ENCODE data around the gene FLT3LG.

Gene FLT3LG

GRCh38 chr19:49518033-49518432 is 44.0 kb downstream of the FLT3LG start:
- no peak for DNase-seq (ENCODE audit: low read depth)

DNA sequence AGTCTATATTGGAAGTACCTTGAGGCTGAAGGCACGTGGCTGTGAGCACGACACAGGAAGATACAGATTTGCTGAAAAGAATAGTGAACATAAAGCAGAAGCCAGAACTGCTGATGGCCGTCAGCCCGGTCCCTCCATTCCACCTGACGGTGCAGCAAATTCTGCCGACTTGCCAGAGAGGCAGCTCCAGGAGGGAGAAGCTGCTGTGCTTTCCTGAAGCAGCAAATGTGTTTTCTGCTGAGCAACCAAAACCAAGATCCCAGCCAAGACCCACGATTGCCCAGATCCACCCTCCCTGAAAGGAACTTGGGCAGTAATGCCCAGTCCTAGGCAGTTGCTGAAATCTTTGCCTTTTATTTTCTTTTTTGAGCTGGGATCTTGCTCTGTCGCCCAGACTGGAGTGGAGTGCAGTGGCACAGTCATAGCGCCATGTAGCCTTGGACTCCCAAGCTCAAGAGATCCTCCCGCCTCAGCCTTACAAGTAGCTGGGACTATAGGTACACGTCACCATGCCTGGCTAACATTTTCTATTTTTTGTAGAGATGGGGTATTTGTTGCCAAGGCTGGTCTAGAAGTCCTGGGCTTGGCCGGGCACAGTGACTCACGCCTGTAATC is 46.8 kb downstream of the FLT3LG start:
- no peak for DNase-seq (ENCODE audit: low read depth)

- DNase-seq (ENCODE audit: low read depth), result no peak
Observed at GRCh38 chr19:49524812-49525455, 50.9 kb downstream of the FLT3LG start.

GRCh38 chr19:49528211-49528771 is 54.3 kb downstream of the FLT3LG start:
- no peak for DNase-seq (ENCODE audit: low read depth)

- no peak for DNase-seq (ENCODE audit: low read depth)
Observed at GRCh38 chr19:49530708-49531107, 56.7 kb downstream of the FLT3LG start.

- DNase-seq (ENCODE audit: low read depth), result no peak
Observed at GRCh38 chr19:49533551-49534488, 59.8 kb downstream of the FLT3LG start.

DNA sequence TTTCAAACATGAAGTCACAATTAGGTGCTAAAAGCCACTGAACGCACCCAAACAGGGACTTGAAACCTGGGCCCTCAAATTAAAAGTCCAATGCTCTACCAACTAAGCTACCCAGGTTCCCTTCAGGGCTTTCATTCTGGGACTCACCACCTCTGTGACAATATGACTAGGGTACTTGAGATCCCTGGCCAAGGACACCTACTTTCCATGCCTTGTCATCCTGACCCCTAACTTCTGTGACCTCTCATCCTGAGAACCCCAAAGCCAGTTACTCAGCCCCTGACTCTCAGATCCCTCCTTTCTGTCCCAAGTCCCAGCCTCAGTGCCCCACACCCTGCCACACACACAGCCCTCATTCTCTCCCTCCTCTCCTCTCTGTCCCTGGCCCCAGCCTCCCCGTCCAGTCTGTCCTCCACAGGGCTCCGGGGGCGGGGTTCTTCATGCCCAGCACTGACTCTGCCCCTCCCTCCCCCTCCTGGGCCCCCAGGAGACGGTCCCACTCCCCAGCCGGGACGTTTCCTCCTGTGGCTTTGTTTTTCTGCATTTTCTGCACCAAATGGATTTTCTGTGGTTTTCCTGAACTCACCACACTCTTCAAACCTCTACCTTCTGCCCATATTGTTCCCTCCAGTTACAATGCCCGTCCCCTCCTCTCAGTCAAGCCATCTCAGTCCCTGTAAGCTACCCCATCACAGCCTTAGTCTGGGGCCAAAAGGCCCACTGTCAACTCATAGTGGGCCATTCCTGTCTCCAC is 60.8 kb downstream of the FLT3LG start:
- no peak for DNase-seq (ENCODE audit: low read depth)

Data from fibroblast of the conjunctiva (primary cell).